Calu3 (cell line): ENCODE measurements around the gene MAP4K3. TPM values are rescaled to one million over a fixed set of nuclear protein-coding genes. Genes with fewer than 3 reads are reported as not detected.

ENCODE experiments used
- BruUV-seq: library from RNA; stranded (reverse); fragments of 400-500 nt; replicated peaks from 2 replicates; lab custom pipeline; 2021; lab: Mats Ljungman, UMichigan
- CTCF ChIA-PET: fragments of 300-600 bp; sonication (Branson Sonifier 250); formaldehyde crosslinking; loops from one replicate; lab custom pipeline; 2022; ENCODE audit warnings: antibody characterized with exemption; lab: Charles Lee
- DNase-seq: peaks from one replicate; pipeline ENCODE4 v3.0.0; 2022
- H3K27ac Mint-ChIP-seq: one replicate; pipeline ENCODE4 v1.8.0; 2022; ENCODE audit warnings: mixed read lengths; ENCODE audit not compliant: unreplicated experiment
- H3K27me3 Mint-ChIP-seq: one replicate; pipeline ENCODE4 v1.8.0; 2022; ENCODE audit warnings: mixed read lengths; ENCODE audit not compliant: unreplicated experiment
- H3K36me3 Mint-ChIP-seq: one replicate; pipeline ENCODE4 v1.8.0; 2022; ENCODE audit warnings: mild to moderate bottlenecking, moderate library complexity, mixed read lengths; ENCODE audit not compliant: insufficient read depth, unreplicated experiment
- H3K4me1 Mint-ChIP-seq: one replicate; pipeline ENCODE4 v1.8.0; 2022; ENCODE audit warnings: mild to moderate bottlenecking, low read depth, mixed read lengths; ENCODE audit not compliant: unreplicated experiment
- H3K4me3 Mint-ChIP-seq: one replicate; pipeline ENCODE4 v1.8.0; 2022; ENCODE audit warnings: mild to moderate bottlenecking, low read depth, moderate library complexity, mixed read lengths; ENCODE audit not compliant: unreplicated experiment
- H3K9me3 Mint-ChIP-seq: one replicate; pipeline ENCODE4 v1.8.0; 2022; ENCODE audit warnings: low read depth, mixed read lengths; ENCODE audit not compliant: unreplicated experiment
- intact Hi-C: fragments of 100-400 bp; cut with micrococcal nuclease; formaldehyde crosslinking; loops from one replicate; pipeline ENCODE4 v1.10.0; 2022; ENCODE audit not compliant: unreplicated experiment
- total RNA-seq: library from RNA; stranded (reverse); gene quantifications from 2 replicates; pipeline ENCODE4 v1.2.3, GENCODE V29; 2022
- TF ChIP-seq, protein P1 (sequence below): fragments of 200-600 bp; IDR thresholded peaks from one replicate; pipeline ENCODE4 v1.8.0; 2022; ENCODE audit warnings: antibody characterized with exemption; ENCODE audit not compliant: unreplicated experiment

The MAP4K3 gene
- total RNA-seq, 1 experiment from 2014 or later: 30.7 TPM

DNA sequence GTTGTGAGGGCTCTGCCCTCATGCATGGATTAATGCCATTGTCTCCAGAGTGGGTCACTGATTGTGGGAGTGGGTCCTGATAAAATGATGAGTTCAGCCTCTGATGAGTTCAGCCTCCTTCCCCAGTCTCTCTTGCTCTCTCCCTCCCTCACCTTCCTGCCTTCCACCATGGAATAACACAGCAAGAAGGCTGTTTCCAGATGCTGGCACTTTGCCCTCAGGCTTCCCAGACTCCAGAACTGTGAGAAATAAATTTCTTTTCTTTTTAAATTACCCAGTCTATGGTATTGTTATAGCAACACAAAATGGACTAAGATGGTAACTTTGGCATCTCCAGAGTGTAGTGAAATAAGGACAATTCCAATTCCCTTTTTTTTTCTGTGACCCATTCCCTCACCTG is 47.1 kb upstream of the MAP4K3 start:
- Mint-ChIP-seq H3K9me3 (peaks cover 3% of the 10 kb centered on the region), H3K27me3 (no peaks in the 10 kb centered on the region), H3K4me1 (peaks cover 49% of the 10 kb centered on the region), H3K27ac (no peak overlapping the region), H3K4me3 (no peak overlapping the region), H3K36me3 (no peaks in the 10 kb centered on the region)
- intact Hi-C loops: loop anchor here (5.0 kb wide), 1 partner anchor 47 kb away; the partner anchor contains the start of gene MAP4K3
- CTCF ChIA-PET: interaction anchor here (1.0 kb wide), 1 partner anchor 15 kb away, joined by 7 read pairs; no protein-coding TSS in a partner anchor
- TF ChIP-seq, protein P1, sequence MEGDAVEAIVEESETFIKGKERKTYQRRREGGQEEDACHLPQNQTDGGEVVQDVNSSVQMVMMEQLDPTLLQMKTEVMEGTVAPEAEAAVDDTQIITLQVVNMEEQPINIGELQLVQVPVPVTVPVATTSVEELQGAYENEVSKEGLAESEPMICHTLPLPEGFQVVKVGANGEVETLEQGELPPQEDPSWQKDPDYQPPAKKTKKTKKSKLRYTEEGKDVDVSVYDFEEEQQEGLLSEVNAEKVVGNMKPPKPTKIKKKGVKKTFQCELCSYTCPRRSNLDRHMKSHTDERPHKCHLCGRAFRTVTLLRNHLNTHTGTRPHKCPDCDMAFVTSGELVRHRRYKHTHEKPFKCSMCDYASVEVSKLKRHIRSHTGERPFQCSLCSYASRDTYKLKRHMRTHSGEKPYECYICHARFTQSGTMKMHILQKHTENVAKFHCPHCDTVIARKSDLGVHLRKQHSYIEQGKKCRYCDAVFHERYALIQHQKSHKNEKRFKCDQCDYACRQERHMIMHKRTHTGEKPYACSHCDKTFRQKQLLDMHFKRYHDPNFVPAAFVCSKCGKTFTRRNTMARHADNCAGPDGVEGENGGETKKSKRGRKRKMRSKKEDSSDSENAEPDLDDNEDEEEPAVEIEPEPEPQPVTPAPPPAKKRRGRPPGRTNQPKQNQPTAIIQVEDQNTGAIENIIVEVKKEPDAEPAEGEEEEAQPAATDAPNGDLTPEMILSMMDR: no peak
- BruUV-seq: no TSS peak
- no peak for DNase-seq

DNA sequence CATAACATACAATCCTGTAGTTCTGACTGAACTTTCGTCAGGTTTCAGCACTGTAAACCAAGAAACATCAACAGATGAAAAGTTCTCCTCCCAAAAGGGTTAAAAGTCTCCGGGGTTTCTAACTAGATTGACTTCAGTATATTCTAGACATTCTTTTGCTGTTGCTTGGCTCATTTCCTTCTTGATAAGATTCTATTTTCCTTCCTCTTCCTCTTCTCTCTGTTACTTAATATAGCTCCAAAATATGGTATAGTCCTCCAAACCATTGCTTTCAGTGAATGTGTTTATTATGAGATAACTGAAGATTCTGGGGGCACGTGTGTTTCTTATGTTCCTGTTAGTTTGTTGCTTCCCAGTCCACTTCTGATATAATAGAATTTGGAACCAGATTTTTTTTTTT is 46.4 kb upstream of the MAP4K3 start:
- H3K9me3 Mint-ChIP-seq: peaks cover 3% of the 10 kb centered on the region
- H3K27me3 Mint-ChIP-seq: no peaks in the 10 kb centered on the region
- H3K4me1 Mint-ChIP-seq: peaks cover 46% of the 10 kb centered on the region
- intact Hi-C loops: loop anchor here (5.0 kb wide), 1 partner anchor 46 kb away; the partner anchor contains the start of gene MAP4K3
- TF ChIP-seq, protein P1: no peak
- CTCF ChIA-PET: interaction anchor here (1.0 kb wide), 1 partner anchor 14 kb away, joined by 7 read pairs; no protein-coding TSS in a partner anchor
- H3K36me3 Mint-ChIP-seq: no peaks in the 10 kb centered on the region
- no peak for DNase-seq
- no TSS peak for BruUV-seq
- peak overlapping the region; percentile 19 for H3K27ac Mint-ChIP-seq
- no peak overlapping the region for H3K4me3 Mint-ChIP-seq

DNA sequence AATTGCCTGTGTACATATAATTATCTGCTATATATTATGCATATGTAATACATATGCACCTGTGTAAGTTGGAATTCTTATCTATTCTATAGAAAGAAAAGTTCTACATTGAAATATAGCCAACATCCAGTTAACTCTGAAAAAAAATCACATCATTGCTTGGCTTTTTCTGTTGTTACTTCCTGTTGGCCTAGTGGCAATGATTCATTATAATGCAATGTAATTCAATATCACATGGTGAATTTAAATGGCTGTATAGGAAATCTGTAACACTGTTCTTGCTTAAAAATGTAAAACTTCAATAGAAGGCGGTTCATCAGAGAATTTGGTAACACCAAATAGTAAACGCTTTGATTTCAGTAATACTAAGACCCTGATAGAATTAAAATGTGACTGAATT is 44.5 kb upstream of the MAP4K3 start:
- Mint-ChIP-seq H3K9me3 (peaks cover 3% of the 10 kb centered on the region), H3K4me1 (peaks cover 28% of the 10 kb centered on the region), H3K36me3 (no peaks in the 10 kb centered on the region), H3K27ac (no peak overlapping the region), H3K27me3 (no peaks in the 10 kb centered on the region), H3K4me3 (no peak overlapping the region)
- TF ChIP-seq, protein P1: no peak
- no TSS peak for BruUV-seq
- CTCF ChIA-PET: no interaction called here
- intact Hi-C loops: loop anchor here (5.0 kb wide), 1 partner anchor 44 kb away; the partner anchor contains the start of gene MAP4K3
- no peak for DNase-seq

DNA sequence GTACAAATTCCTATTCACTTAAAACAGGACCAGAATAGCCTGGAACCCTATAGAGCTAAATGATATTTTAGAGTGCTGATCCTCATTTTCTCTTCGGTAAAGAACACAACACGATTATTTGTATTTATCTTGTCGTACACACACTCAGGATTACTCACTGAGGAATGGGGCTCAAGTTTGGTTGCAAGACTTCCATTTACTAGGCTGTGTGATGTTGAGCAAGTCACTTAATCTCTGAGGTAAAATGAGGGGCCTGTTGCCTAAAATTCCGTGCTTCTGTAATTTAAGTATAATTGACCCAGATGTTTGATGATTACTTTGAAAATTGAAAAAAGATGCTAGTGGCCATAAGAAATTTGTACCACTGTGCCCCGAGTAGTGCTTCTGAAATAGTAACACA is 42.6 kb upstream of the MAP4K3 start:
- Mint-ChIP-seq H3K9me3 (no peaks in the 10 kb centered on the region), H3K27ac (no peak overlapping the region), H3K36me3 (no peaks in the 10 kb centered on the region), H3K4me1 (peaks cover 16% of the 10 kb centered on the region), H3K27me3 (no peaks in the 10 kb centered on the region), H3K4me3 (no peak overlapping the region)
- intact Hi-C loops: loop anchor here (5.0 kb wide), 1 partner anchor 42 kb away; the partner anchor contains the start of gene MAP4K3
- no TSS peak for BruUV-seq
- no peak for DNase-seq
- TF ChIP-seq, protein P1: no peak
- CTCF ChIA-PET: interaction anchor here (0.5 to 1.3 kb wide), 3 partner anchors 8 to 12 kb away, joined by 3 read pairs; no protein-coding TSS in a partner anchor
